ENCODE measurements around the gene TMEM161B. TPM values are rescaled to one million over a fixed set of nuclear protein-coding genes. Genes with fewer than 3 reads are reported as not detected.
"Not testable (repeated sequence)": the region's sequence is repeated elsewhere in the genome, so short reads cannot be mapped to it uniquely, and the experiment has no call there.

Gene TMEM161B
- total RNA-seq, 1 donor from 2014 or later: 9.5 TPM

- TF ChIP-seq CTCF (conservative IDR thresholded peaks at IDR 0.05; ENCODE audit: low read depth, low read length): no peak
- no peak overlapping the region for H3K4me3 ChIP-seq (ENCODE audit: low read depth, low read length)
- DNase-seq (ENCODE audit: low read depth): no peak
Observed at GRCh38 chr5:88214655-88215054, 54.0 kb downstream of the TMEM161B start.

GRCh38 chr5:88207575-88207974 lies 61.1 kb downstream of the TMEM161B start:
- no peak for TF ChIP-seq CTCF (conservative IDR thresholded peaks at IDR 0.05; ENCODE audit: low read depth, low read length)
- DNase-seq (ENCODE audit: low read depth): no peak
- no peak overlapping the region for H3K4me3 ChIP-seq (ENCODE audit: low read depth, low read length)

GRCh38 chr5:88203981-88204750 lies 64.5 kb downstream of the TMEM161B start:
- H3K4me3 ChIP-seq (ENCODE audit: low read depth, low read length): no peak overlapping the region
- no peak for DNase-seq (ENCODE audit: low read depth)
- TF ChIP-seq CTCF (conservative IDR thresholded peaks at IDR 0.05; ENCODE audit: low read depth, low read length): no peak

- DNase-seq (ENCODE audit: low read depth): no peak
- H3K4me3 ChIP-seq (ENCODE audit: low read depth, low read length): no peak overlapping the region
- no peak for TF ChIP-seq CTCF (conservative IDR thresholded peaks at IDR 0.05; ENCODE audit: low read depth, low read length)
Observed at GRCh38 chr5:88195636-88196035, 73.0 kb downstream of the TMEM161B start.

- no peak for DNase-seq (ENCODE audit: low read depth)
- no peak for TF ChIP-seq CTCF (conservative IDR thresholded peaks at IDR 0.05; ENCODE audit: low read depth, low read length)
- no peak overlapping the region for H3K4me3 ChIP-seq (ENCODE audit: low read depth, low read length)
Observed at GRCh38 chr5:88193896-88194295, 74.7 kb downstream of the TMEM161B start.

- TF ChIP-seq CTCF (conservative IDR thresholded peaks at IDR 0.05; ENCODE audit: low read depth, low read length): no peak
- no peak overlapping the region for H3K4me3 ChIP-seq (ENCODE audit: low read depth, low read length)
- no peak for DNase-seq (ENCODE audit: low read depth)
Observed at GRCh38 chr5:88190106-88190834, 78.4 kb downstream of the TMEM161B start.

- not testable (repeated sequence) for H3K4me3 ChIP-seq (ENCODE audit: low read depth, low read length); DNase-seq (ENCODE audit: low read depth)
Observed at GRCh38 chr5:88189484-88189883, 79.2 kb downstream of the TMEM161B start.
